EH (cell line): ENCODE measurements around the gene AP1S3.

Source experiments
- DNase-seq: peaks from one replicate; pipeline ENCODE4 v3.0.0-alpha.2; 2015; ENCODE audit warnings: low read depth

Gene AP1S3

DNA sequence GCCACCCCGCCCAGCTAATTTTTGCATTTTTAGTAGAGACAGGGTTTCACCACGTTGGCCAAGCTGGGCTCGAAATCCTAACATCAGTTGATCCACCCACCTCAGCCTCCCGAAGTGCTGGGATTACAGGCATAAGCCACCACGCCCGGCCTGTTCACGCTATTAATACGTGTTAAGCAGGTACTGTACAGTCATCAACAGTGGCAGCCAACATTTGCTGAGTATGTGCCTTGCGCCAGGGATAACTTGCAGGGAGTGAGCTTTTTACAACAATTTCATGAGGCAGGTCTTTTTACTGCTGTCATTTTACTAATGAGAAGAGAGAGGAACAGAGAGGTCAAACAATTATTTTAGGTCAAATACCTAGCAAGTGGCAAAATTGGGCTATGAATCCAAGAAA lies 115.2 kb downstream of the AP1S3 start:
- no peak for DNase-seq

DNA sequence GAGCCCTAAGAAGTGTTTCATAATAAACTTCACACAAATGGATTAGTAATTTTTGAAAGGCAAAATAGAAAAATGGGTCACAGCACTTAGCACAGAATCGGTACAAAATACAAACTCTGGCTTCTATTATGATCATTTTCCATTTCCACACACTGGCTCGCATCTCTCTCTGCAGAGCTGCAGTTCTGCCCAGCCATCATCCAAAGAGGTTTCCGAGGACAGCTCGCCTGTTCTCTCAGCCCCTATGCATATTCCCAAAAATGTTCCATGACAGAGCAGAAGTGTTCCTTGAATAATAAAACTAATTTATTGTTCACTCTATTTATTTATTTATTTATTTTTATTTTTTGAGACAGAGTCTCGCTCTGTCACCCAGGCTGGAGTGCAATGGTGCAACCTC lies 115.6 kb downstream of the AP1S3 start:
- no peak for DNase-seq

DNA sequence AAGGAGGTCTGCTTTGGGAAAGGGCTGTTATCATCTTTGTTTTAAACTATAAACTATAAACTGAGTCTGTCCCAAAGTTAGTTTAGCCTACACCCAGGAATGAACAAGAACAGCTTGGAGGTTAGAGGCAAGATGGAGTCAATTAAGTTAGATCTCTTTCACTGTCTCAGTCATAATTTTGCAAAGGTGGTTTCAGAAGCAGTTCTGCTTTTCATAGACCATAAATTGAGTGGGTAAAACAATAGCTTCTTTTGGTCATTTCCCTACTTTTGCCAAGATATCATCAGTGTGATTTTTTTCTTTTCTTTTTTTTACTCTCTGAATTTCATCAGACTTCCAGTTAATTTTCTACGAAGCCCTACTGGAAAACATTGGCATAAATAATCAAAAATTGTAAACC lies 117.0 kb downstream of the AP1S3 start:
- DNase-seq, result no peak

DNA sequence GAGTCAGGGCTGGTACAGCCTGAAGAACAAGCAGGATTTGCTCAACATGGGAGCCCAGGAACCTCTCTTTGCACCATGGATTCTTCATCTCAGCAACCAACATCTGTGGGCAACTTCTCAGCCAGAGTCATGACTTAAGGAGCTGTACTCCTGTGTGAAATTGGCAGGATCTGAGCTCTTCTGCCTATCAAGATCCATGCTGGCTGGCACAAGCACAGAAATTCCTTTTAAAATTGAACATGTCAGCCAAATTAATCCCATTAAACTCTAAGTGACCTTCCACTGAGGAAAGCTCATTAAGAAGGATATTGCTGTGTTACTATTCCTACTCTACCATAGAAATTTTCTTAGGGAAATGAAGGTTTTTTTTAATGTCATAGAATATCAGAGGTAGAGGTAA lies 124.7 kb downstream of the AP1S3 start:
- DNase-seq, result no peak

DNA sequence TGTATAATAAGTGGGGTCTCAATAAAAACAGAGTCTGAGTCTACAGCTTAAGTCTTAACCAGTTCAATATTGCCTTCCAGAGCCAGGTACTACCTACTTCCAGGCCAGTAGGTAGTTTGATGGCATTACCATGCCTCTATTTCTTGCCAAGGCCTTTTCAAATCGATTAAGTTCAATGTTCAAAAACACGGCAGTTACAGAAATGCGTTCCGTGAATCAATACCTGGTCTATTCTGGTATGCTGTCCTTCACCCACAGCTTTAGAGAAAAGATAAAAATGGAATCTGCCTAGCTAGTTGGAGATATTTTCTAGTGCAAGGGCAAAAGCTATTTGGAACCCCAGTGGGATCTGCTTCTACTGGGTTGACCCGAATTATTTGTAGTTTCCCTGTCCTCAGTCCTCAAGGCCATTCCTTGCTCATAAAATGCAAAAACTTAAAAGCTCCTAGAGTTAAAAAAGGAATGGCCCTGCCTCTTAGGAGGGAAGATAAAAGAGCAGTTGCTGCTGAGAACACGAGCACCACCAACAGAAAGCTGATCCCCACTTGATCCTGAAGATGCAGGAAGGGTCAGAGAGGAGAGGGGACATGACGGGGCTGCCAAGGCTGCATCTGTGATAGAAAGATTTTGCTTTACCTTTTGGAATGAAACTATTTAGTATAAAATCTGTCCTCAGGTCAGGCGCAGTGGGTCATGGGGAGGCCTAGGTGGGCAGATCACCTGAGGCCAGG lies 125.6 kb downstream of the AP1S3 start:
- no peak for DNase-seq
